Measurements from ENCODE around the gene NXPH3.

DNA sequence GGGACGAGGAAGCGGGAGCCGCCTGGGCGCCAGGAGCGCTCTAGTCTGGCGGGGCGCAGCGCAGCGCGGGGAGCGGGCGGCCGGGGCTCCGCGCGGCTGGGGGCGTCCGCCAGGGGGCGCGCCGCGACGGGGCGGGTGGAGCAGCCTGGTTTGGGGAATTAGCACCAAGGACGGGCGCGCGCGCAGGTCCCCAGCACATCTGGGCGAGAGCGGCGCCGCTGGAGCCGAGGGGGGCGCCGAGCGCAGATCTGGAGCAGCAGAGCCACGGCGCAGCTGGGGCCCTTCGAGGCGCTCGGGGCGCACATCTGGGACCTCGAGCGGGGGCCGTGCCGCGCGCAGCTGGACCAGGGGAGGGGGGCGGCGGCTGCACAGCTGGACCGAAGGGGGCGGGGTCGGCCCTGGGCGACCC is at the start of gene NXPH3:
- no peak for TF ChIP-seq EZH2phosphoT487 (IDR thresholded peaks at IDR 0.05; ENCODE audit: low read depth, severe bottlenecking, unreplicated experiment)
- TF ChIP-seq, protein P1, sequence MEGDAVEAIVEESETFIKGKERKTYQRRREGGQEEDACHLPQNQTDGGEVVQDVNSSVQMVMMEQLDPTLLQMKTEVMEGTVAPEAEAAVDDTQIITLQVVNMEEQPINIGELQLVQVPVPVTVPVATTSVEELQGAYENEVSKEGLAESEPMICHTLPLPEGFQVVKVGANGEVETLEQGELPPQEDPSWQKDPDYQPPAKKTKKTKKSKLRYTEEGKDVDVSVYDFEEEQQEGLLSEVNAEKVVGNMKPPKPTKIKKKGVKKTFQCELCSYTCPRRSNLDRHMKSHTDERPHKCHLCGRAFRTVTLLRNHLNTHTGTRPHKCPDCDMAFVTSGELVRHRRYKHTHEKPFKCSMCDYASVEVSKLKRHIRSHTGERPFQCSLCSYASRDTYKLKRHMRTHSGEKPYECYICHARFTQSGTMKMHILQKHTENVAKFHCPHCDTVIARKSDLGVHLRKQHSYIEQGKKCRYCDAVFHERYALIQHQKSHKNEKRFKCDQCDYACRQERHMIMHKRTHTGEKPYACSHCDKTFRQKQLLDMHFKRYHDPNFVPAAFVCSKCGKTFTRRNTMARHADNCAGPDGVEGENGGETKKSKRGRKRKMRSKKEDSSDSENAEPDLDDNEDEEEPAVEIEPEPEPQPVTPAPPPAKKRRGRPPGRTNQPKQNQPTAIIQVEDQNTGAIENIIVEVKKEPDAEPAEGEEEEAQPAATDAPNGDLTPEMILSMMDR (IDR thresholded peaks at IDR 0.05; ENCODE audit: poor library complexity), result peak; percentile 43
